Astrocyte (in vitro differentiated cells and primary cell): Measurements from ENCODE around the gene NCCRP1. TPM values are rescaled to one million over a fixed set of nuclear protein-coding genes. Genes with fewer than 3 reads are reported as not detected.

Experiments used
- DNase-seq: peaks from one replicate; pipeline ENCODE4 v3.0.0-alpha.2; 2010; ENCODE audit warnings: low read depth
- FAIRE-seq: peaks from 2 replicates; lab custom pipeline; 2011; peaks lifted over from hg19 to GRCh38; lab: Jason Lieb, UNC
- H2AFZ ChIP-seq: 2 replicates; pipeline ENCODE4 v1.6.0; 2012; ENCODE audit warnings: low read depth, low read length, inconsistent platforms
- H3K27ac ChIP-seq: 2 replicates; pipeline ENCODE4 v1.5.1; 2011; ENCODE audit warnings: low read depth, low read length, inconsistent platforms
- H3K27me3 ChIP-seq: 2 replicates; pipeline ENCODE4 v1.6.0; 2011; ENCODE audit warnings: low read length, inconsistent platforms; ENCODE audit not compliant: insufficient read depth
- H3K36me3 ChIP-seq: 2 replicates; pipeline ENCODE4 v1.5.1; 2011; ENCODE audit warnings: low read length, inconsistent platforms; ENCODE audit not compliant: insufficient read depth
- H3K4me1 ChIP-seq: 2 replicates; pipeline ENCODE4 v1.5.1; 2011; ENCODE audit warnings: low read length, inconsistent platforms; ENCODE audit not compliant: insufficient read depth
- H3K4me2 ChIP-seq: 2 replicates; pipeline ENCODE4 v1.6.0; 2012; ENCODE audit warnings: low read length, inconsistent platforms
- H3K4me3 ChIP-seq: 2 replicates; pipeline ENCODE4 v1.5.1; 2011; ENCODE audit warnings: low read depth, mild to moderate bottlenecking, low read length, inconsistent platforms; ENCODE audit not compliant: insufficient read depth
- H3K79me2 ChIP-seq: 2 replicates; pipeline ENCODE4 v1.6.0; 2012; ENCODE audit warnings: mild to moderate bottlenecking, low read length, inconsistent platforms; ENCODE audit not compliant: insufficient read depth
- H3K9ac ChIP-seq: 2 replicates; pipeline ENCODE4 v1.6.0; 2012; ENCODE audit warnings: mild to moderate bottlenecking, low read length, inconsistent platforms
- H3K9me3 ChIP-seq: 2 replicates; pipeline ENCODE4 v1.5.1; 2012; ENCODE audit warnings: low read depth, mild to moderate bottlenecking, low read length, inconsistent platforms; ENCODE audit not compliant: insufficient read depth
- H4K20me1 ChIP-seq: 2 replicates; pipeline ENCODE4 v1.6.0; 2012; ENCODE audit warnings: low read length, inconsistent platforms; ENCODE audit not compliant: insufficient read depth
- H3K27ac Mint-ChIP-seq: one replicate; pipeline ENCODE4 v1.8.0; 2021; ENCODE audit warnings: mild to moderate bottlenecking, mixed read lengths; ENCODE audit not compliant: unreplicated experiment
- H3K27me3 Mint-ChIP-seq: one replicate; pipeline ENCODE4 v1.8.0; 2021; ENCODE audit warnings: low read depth, mixed read lengths; ENCODE audit not compliant: unreplicated experiment
- H3K36me3 Mint-ChIP-seq: one replicate; pipeline ENCODE4 v1.8.0; 2021; ENCODE audit warnings: low read depth, mixed read lengths; ENCODE audit not compliant: unreplicated experiment
- H3K4me1 Mint-ChIP-seq: one replicate; pipeline ENCODE4 v1.8.0; 2021; ENCODE audit warnings: low read depth, mixed read lengths; ENCODE audit not compliant: unreplicated experiment
- H3K4me3 Mint-ChIP-seq: one replicate; pipeline ENCODE4 v1.8.0; 2021; ENCODE audit warnings: mild to moderate bottlenecking, moderate library complexity, mixed read lengths; ENCODE audit not compliant: unreplicated experiment
- H3K9me3 Mint-ChIP-seq: one replicate; pipeline ENCODE4 v1.8.0; 2021; ENCODE audit warnings: mild to moderate bottlenecking, mixed read lengths; ENCODE audit not compliant: unreplicated experiment
- CTCF ChIP-seq: IDR thresholded peaks from 2 replicates; pipeline ENCODE4 v1.5.1; 2011; ENCODE audit warnings: low read depth, mild to moderate bottlenecking, inconsistent platforms, low read length, moderate library complexity; ENCODE audit not compliant: insufficient read depth
- EZH2 ChIP-seq: IDR thresholded peaks from 2 replicates; pipeline ENCODE4 v1.6.1; 2012; ENCODE audit warnings: mild to moderate bottlenecking, low read length, inconsistent platforms; ENCODE audit not compliant: insufficient read depth
- total RNA-seq: library from RNA; stranded (reverse); gene quantifications from 2 replicates; pipeline ENCODE4 v1.2.1, GENCODE V29; 2021

NCCRP1 gene
- total RNA-seq, 1 donor from 2014 or later, result not detected

GRCh38 chr19:39205449-39205764, 8.6 kb downstream of the NCCRP1 start:
- Mint-ChIP-seq H3K4me1 (peaks cover 2% of the 10 kb centered on the region), H3K4me3 (no peak overlapping the region), H3K27me3 (peaks cover 46% of the 10 kb centered on the region), H3K27ac (no peak overlapping the region), H3K36me3 (peaks cover 3% of the 10 kb centered on the region), H3K9me3 (no peaks in the 10 kb centered on the region)
- peaks cover 24% of the 10 kb centered on the region for H3K27me3 ChIP-seq
- H3K4me1 ChIP-seq, result no peaks in the 10 kb centered on the region
- FAIRE-seq (no peak), DNase-seq (no peak)
- no peak overlapping the region for H2AFZ ChIP-seq
- no peaks in the 10 kb centered on the region for H3K79me2 ChIP-seq
- TF ChIP-seq CTCF, result no peak
- TF ChIP-seq EZH2, result no peak
- H3K9me3 ChIP-seq, result no peaks in the 10 kb centered on the region
- H4K20me1 ChIP-seq, result no peaks in the 10 kb centered on the region
- H3K36me3 ChIP-seq, result no peaks in the 10 kb centered on the region
- no peak overlapping the region for H3K27ac ChIP-seq
- H3K4me2 ChIP-seq, result no peak overlapping the region
- H3K9ac ChIP-seq, result no peak overlapping the region
- no peak overlapping the region for H3K4me3 ChIP-seq

GRCh38 chr19:39206122-39206521, 9.4 kb downstream of the NCCRP1 start:
- Histone ChIP-seq H3K4me1 (no peaks in the 10 kb centered on the region), H3K36me3 (no peaks in the 10 kb centered on the region), H3K9ac (no peak overlapping the region), H3K4me3 (no peak overlapping the region), H3K27me3 (peaks cover 20% of the 10 kb centered on the region), H3K79me2 (no peaks in the 10 kb centered on the region), H3K27ac (no peak overlapping the region), H3K4me2 (no peak overlapping the region), H2AFZ (no peak overlapping the region), H3K9me3 (no peaks in the 10 kb centered on the region), H4K20me1 (no peaks in the 10 kb centered on the region)
- no peaks in the 10 kb centered on the region for H3K9me3 Mint-ChIP-seq
- peaks cover 39% of the 10 kb centered on the region for H3K27me3 Mint-ChIP-seq
- FAIRE-seq, result no peak
- H3K36me3 Mint-ChIP-seq, result peaks cover 3% of the 10 kb centered on the region
- H3K27ac Mint-ChIP-seq, result no peak overlapping the region
- TF ChIP-seq CTCF (no peak), EZH2 (no peak)
- H3K4me3 Mint-ChIP-seq, result no peak overlapping the region
- peaks cover 2% of the 10 kb centered on the region for H3K4me1 Mint-ChIP-seq
- no peak for DNase-seq

- H3K36me3 ChIP-seq, result no peaks in the 10 kb centered on the region
- no peak overlapping the region for H3K4me3 ChIP-seq
- TF ChIP-seq CTCF (no peak), EZH2 (no peak)
- peaks cover 19% of the 10 kb centered on the region for H3K27me3 ChIP-seq
- FAIRE-seq (no peak), DNase-seq (no peak)
- Mint-ChIP-seq H3K4me1 (peaks cover 2% of the 10 kb centered on the region), H3K27me3 (peaks cover 37% of the 10 kb centered on the region), H3K4me3 (no peak overlapping the region), H3K9me3 (no peaks in the 10 kb centered on the region), H3K36me3 (no peaks in the 10 kb centered on the region), H3K27ac (no peak overlapping the region)
- no peak overlapping the region for H2AFZ ChIP-seq
- no peak overlapping the region for H3K4me2 ChIP-seq
- H3K9ac ChIP-seq, result no peak overlapping the region
- H3K79me2 ChIP-seq, result no peaks in the 10 kb centered on the region
- no peaks in the 10 kb centered on the region for H4K20me1 ChIP-seq
- no peak overlapping the region for H3K27ac ChIP-seq
- no peaks in the 10 kb centered on the region for H3K4me1 ChIP-seq
- no peaks in the 10 kb centered on the region for H3K9me3 ChIP-seq
These were observed 10.6 kb downstream of the NCCRP1 start for GRCh38 chr19:39207293-39207836.
